Transverse colon (tissue), 4 donors: ENCODE data around the gene FGF2.

ENCODE experiments used
- CTCF ChIP-seq, 5 experiments: fragments of 200-600 bp in 3 of 5; fragments of 450-650 bp in 2 of 5; sonication (generic) in 3 of 5; IDR thresholded peaks; 1 replicate in 2 of 5; 2 replicates in 3 of 5; pipeline ENCODE4 v1.5.1; 2016 to 2017; ENCODE audit warnings: antibody characterized with exemption in 5 of 5, inconsistent platforms in 3 of 5, mild to moderate bottlenecking in 2 of 5, moderate library complexity in 1 of 5
- EP300 ChIP-seq: sonication (generic); formaldehyde crosslinking; IDR thresholded peaks from one replicate; pipeline ENCODE4 v1.6.1; 2017; ENCODE audit warnings: antibody characterized with exemption, low read depth
- POLR2A ChIP-seq: fragments of 450-650 bp; IDR thresholded peaks from one replicate; pipeline ENCODE4 v1.6.1; 2016; ENCODE audit warnings: antibody characterized with exemption, mild to moderate bottlenecking, moderate library complexity
- POLR2AphosphoS5 ChIP-seq, 3 donors: sonication (generic); formaldehyde crosslinking; IDR thresholded peaks; one replicate each; pipeline ENCODE4 v1.6.1; 2016; ENCODE audit warnings: antibody characterized with exemption in 3 of 3

GRCh38 chr4:122833999-122834398 lies 7.4 kb downstream of the FGF2 start:
- TF ChIP-seq CTCF (IDR thresholded peaks at IDR 0.05): no peak
- TF ChIP-seq POLR2A: no peak
- no peak for TF ChIP-seq POLR2AphosphoS5 (IDR thresholded peaks at IDR 0.05)
- no peak for TF ChIP-seq EP300
